CD4-positive, alpha-beta T cell treated with Interleukin-17A for 4 hours (primary cell): ENCODE measurements around the gene ATXN8OS.
"Not testable (repeated sequence)": the region's sequence is repeated elsewhere in the genome, so short reads cannot be mapped to it uniquely, and the experiment has no call there.

Source experiments
- DNase-seq: peaks from one replicate; pipeline ENCODE4 v3.0.0-alpha.2; 2020; ENCODE audit warnings: mixed read lengths

Gene ATXN8OS

DNA sequence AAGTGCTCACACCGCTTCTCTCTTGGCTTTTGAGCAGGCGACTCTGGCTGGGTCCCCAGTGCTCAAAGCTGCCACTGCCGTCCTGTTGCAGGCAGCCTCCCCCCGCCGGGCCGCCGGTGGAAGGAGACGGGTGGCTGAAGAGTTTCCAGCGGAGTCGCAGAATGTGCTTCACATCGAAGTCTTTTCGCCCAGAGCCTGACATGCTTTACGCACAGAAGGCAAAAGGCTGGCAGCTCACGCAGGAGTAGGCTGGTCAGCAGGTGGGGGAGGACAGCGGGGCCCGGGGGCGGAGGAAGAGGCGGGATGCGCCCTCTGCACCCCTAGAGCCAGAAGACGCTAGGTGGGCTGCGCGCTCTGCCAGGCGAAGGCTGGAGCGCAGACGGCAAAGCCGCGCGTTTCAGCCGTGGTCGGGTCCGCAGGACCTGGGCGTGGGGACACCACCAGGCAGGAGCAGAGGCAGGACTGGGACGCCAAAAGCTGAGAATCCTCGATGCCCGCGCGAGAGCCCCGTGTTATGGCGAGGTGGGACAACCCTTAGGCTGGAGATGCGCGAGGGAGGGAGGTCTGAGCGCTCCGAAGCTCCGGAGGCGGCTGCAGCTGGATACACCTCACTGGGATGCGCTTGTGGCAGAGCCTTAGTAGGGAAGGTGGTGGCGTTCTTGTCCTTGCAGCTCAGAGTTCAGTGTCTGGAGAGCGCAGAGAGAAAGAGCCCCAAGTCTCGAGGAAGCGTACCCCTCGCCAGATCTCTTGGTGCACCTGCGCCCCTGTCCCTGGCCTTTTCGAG lies at the start of gene ATXN8OS:
ATXN8OS (plus strand) TSS at position 329 of the 784 bp plus-strand sequence.
- peak; percentile 2 for DNase-seq

DNA sequence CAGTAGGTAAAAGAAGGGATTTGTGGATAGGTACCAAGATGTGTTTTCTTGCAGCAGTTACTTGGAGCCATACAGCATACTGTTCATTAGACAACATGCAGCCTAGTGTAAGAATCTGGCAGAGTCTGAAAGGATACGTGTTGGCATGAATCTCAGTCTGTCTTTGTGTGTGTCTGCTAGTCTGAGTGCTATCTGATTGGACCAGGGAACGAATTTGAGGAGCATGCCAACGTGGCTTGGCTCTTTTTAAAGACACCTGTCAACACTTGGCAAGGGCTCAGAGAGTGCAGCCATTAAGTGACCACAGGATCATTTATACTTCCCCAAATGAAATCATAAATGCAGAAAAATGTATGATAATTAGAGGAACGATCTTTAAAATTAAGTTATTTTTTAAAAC lies 27.6 kb upstream of the ATXN8OS start:
- no peak for DNase-seq

DNA sequence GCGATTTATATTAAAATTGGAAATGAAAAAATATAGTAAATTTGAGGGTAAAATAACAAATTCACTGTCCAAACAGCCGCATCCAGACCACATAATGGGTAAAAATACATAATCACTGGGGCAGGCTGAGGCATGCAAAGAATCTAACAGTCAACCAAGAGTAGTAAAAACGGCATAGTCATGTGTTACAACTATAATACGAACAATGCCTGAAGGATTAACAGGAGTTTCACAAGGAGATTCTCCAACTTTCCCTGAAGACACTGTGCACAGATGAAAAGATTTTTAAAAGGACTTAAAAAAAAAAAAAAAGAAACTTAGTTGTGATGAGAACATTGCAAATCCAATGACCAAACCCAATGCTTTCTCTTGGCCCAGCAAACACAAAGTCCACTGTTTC lies 20.4 kb upstream of the ATXN8OS start:
- no peak for DNase-seq

DNA sequence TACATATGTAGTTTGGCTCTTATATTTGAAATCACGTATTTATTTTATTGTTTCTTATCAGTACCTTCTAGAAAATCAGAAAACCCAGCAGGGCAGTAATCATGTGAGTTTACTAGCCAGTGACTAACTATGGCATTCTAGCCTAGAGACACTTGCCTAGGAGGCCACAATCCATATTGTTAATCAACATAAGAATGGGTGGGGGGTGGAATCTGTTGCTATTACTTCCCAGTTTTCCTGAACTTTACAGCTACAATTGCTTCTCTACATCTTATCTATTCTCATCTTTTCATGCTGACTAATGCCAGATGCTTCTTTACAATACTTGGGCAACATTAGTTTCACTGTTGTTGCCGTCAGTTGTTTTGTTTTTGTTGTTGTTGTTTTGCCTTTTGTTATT lies 18.7 kb upstream of the ATXN8OS start:
- no peak for DNase-seq

DNA sequence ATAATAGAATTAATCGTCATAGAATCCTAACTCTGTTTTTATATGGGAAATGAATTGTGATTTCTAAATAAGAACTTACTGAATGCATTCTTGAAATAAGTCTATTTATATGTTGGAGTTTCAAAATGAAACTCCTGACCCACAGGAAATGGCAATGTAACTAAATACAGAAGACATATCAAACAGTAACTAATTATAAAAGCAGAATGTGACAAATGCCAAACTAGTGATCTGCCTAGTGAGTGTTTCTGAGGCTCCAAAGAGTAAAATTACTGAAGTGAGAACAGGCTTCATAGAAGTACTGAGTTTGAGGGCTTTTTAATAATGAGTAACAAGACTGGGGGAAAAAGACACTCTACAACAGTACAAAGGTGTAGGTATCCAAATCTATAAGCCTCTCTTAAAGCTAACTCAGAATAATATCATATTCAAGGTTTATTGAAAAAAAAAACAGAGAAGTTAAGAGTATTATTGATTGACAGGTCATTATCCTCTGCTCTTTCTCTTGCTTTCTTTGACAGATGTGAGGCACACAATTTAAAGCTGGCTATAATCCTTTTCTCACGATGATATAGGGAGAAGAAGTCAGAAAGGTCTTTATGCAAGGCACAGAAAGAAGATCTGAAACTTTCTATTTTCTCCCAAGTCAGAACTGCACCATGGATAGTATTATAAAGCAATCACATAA lies 17.4 kb upstream of the ATXN8OS start:
- DNase-seq, result no peak

DNA sequence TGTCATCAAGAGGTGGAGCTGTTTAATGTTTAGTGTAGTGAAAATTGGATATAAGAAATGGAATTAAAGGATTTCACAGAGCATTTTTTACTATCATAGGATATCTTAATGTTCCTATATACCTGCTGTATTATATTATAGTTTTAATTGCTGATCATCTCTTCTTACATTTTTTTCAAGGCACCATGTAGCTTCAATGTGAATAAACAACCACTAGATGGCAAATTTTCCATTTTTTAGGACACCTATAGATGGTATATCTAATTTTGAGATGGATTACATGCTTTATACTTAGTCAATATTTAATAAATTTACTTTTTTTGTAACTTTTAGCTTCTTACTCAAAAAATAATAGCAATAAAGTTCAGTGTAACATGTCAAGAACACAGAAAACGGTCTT lies 9.0 kb upstream of the ATXN8OS start:
- DNase-seq, result no peak

DNA sequence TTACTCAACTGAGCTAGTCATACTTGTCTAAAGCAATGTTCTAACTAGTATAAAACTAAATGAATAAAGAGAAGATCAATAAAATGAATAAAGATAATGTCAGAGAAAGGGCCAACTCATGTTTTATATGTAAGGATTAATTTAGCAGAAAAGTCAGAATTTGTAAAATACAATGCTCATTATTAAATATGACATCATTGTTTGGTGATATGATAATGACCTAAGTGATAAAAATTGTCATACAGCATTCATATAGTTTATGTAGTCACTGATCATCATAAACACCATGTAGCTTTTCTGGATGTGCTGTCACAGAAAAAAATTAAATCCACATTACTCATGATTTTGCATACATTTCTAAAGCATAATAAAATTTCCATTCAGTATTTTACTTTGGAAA lies 3.1 kb upstream of the ATXN8OS start:
- DNase-seq, result no peak

DNA sequence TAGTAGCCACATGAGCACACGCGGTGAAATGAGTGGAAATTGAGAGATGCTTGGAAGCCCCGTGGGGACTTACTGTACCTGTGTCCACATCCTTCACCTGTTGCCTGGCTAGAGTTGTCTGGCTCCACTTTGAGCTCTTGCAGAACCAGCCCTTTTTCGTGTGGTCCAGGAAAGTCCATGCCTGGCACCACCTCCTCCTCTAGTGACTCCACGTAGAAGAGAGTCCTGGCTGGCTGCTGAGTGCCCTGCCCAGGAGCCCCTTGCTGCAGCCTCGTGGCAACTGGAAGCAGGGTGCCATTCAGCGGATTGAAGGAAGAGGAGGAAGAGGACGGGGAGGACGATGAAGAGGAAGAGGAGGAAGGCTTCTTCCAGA lies 515 bp upstream of the ATXN8OS start:
- no peak for DNase-seq

DNA sequence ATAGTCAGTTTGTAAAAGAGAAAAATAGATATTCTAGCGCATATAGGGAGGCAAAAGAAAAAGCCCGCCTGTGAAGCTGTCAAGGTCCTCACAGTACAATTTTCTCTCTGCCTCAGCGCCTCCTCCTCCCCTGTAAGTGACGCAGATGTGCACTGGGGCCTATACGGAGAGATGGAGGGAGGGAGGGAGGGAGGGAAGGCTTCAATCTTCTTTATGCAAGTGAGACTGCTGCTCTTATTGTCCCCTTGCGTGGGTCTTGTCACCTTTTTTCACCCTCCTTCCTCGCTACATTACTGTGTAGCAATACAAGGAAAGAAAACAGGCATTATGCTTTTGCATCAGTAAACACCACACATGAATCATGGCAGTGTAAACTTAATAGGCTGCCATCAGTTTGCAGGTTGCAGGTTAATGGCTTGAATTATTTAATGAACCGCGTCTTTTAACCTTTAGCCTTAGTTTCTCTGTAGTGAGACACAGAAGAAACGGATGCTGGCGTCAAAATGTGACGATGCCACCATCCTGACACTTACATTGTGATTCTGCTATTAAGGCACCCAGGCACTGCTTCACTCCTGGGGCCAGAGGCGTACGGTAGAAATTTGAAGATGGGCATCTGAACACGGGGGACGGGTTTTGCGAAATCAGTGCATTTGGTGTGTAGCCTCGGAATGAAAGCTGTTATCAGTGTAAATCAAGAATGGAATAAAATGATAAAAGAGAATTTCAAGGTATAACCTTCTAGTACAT lies 905 bp downstream of the ATXN8OS start, which contains the start of gene KLHL1:
KLHL1 (minus strand) TSS at position 97 of the 750 bp plus-strand sequence. CDS start 753 bp downstream, outside the sequence.
- no peak for DNase-seq

DNA sequence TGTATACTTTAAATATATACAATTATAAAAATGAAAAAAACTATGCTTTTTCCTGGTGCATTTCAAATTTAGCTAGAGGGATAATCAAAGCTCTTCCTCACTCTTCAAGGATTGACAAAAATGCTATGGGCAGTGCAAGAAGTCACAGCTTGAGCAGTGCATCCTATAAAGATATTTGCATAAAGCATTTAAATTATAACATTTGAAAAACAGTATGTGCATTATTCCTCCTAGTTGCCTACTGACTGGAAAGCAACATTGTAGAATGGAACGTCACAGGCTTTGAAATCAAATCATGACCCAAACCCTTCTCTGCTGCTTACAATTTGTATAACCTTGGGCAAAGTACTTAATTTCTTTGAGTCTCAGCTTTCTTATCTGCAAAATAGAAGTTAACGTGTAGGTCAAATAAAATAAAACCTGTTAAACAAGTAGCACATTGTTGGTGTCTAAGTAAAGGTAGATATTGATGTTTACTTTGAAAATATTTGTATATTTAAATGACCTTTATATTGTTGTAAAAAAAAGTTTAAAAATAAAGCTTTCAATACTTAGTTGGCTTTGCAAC lies 9.8 kb downstream of the ATXN8OS start:
- no peak for DNase-seq

DNA sequence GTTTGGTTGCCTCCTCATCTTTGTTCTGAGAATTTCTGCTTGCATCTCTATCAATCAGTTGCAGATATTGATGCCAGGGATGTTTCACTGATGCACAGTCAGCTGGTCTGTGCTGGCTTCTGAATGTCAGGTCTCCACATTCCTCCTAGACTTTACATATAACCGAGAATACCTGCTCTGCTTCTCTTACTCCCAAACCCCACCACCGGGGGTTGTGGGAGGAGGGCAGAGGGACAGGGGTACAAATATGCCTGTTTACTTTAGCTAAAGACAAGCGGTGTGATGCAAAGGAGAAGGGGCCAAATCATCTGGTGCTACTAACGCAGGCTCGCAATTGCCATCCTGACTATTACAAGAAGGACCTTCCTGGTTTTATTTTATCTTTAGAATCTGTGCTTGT lies 18.1 kb downstream of the ATXN8OS start:
- no peak for DNase-seq

DNA sequence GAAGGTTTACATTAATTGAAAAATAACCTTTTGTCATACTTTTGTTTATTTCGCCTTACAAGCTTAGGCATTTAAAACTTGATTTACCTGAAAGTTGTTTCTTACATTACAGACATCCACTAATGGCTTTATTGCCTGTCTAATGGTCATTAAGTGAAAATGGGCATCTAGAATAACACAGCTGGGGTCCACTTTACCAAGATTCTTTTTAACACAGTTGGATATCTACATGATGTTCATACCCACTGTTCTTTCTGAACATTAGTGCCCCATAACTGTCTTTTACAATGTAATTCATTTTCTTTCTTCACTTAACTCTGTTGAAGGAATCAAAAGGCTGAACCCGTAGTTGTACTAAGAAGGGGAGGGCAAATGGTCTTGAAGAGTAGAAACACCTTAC lies 20.5 kb downstream of the ATXN8OS start:
- no peak for DNase-seq

DNA sequence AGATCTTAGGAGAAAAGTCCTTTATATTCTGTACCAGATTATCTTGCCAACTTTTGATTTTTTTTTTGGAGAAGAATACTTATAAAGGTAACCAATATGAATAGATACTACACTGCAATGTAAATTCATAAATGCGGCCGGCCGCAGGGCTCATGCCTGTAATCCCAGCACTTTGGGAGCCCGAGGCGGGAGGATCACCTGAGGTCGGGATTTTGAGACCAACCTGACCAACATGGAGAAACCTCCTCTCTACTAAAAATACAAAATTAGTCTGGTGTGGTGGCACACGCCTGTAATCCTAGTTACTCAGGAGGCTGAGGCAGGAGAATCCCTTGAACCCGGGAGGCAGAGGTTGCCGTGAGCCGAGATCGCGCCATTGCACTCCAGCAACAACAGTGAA lies 35.0 kb downstream of the ATXN8OS start:
- not testable (repeated sequence) for DNase-seq

DNA sequence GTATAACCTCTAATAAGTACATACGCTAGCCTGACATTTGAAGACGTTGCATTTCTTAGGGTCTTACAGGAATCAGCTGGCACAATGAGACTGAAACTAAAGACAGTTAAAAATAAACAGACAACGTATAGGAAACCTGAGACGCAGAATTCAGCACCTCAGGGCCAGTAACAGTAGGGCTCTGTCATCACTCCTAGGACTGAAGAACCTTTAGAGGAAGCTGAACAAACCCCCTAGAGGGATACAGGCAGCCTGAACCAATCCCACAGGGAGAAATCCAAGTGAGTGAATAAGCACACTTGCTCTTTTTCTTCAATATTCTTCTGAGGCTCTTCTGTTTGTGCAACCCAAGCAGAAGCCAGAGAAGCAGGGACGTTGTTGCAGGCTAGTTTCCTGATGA lies 54.5 kb downstream of the ATXN8OS start:
- DNase-seq, result no peak

DNA sequence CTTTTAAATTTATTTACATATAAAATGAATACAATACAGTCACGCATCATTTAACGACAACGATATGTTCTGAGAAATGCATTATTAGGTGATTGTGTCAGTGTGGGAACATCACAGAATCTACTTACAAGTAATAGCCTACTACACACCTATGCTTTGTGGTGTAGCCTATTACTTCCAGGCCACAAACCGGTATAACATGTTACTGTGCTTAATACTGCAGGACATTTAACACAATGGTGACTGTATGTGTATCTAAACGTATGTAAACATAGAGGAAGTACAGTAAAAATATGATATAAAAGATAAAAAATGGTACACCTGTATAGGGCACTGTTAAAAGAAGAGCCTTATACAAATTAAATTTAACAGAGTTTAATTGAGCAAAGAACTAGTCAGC lies 63.1 kb downstream of the ATXN8OS start:
- DNase-seq, result no peak

DNA sequence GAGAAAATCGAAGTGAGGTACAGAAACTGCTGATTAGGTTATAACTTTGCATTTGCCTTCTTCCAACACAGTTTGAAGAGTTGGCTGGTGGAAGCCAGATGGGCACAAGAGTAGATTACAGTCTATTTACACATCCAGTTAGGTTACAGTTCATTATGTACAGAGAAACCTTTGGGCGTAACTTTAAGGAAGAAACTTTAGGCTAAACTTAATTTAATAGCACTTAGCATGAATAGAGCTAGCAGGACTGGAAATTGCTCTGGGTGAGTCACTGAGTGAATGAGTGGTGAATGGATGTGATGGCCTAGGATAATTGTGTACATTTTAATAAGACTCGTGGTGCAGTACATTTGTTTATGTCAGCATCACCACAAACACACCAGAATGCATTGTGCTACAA lies 63.5 kb downstream of the ATXN8OS start:
- no peak for DNase-seq

DNA sequence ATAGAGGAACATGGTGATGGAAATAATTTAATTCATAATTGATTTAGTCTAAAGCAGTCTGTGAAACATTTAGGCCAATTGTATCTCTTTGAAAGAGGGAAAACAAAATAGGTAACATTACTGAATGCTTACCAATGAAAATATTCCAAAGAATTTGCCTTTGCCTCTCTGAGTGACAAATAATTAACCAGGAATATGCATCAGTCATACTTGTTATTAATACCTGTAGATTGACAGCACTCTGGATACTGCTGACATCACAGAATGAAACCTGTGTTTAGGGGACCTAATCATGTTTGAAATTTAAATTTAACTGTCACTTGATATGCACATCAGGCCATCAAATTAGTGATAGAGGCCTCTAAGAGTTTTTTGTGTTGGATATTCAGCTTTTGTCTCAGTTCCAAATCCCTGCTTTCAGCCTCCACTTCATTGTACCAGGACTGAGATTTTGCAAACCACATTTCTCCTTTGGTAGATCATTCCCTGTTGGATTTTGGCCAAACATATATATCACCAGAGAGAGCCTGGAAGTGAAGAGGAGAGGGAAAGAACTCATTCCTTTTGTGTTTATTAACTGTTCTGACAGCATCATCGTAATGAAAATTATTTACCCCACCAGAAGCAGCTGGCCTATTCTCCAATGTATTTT lies 65.4 kb downstream of the ATXN8OS start:
- DNase-seq, result no peak

DNA sequence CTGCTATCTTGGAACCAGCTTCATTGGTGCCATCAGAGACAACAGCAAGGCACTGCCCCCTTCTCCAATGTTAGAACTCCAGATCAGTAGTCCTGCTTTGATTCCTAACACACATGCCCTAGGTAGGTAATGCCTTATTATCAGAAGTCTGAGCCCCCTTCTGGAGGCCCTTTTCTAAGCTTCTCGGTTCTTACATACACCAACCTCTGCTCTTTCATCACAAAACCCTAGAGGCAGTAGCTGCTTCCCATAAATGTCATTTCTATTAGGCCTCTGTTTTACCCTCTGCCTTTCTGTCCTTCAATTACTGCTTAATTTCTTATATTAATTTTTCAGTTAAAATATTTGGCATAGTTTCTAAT lies 66.0 kb downstream of the ATXN8OS start:
- DNase-seq, result no peak

DNA sequence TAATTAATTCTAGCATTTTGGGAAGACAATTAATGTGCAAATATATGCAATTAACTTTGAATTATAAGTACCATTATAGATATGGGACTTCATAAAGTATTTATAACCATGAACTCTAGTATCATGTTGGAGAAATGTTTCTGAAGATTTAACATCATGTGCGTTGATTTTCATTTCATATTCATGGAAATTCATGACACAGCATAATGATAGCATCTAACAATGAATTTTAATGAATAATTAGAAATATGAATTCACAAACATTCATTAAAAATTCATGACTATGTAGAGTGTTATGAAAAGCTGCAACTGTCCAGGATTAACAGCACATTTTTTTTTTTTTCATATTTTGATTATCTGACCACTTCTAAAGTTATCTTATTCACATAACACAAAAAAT lies 70.7 kb downstream of the ATXN8OS start:
- no peak for DNase-seq
